CD4-positive, alpha-beta T cell treated with Interferon gamma for 1 hour (primary cell): ENCODE results near the gene YKT6.

Experiments
- DNase-seq: peaks from one replicate; pipeline ENCODE4 v3.0.0-alpha.2; 2020

The YKT6 gene

DNA sequence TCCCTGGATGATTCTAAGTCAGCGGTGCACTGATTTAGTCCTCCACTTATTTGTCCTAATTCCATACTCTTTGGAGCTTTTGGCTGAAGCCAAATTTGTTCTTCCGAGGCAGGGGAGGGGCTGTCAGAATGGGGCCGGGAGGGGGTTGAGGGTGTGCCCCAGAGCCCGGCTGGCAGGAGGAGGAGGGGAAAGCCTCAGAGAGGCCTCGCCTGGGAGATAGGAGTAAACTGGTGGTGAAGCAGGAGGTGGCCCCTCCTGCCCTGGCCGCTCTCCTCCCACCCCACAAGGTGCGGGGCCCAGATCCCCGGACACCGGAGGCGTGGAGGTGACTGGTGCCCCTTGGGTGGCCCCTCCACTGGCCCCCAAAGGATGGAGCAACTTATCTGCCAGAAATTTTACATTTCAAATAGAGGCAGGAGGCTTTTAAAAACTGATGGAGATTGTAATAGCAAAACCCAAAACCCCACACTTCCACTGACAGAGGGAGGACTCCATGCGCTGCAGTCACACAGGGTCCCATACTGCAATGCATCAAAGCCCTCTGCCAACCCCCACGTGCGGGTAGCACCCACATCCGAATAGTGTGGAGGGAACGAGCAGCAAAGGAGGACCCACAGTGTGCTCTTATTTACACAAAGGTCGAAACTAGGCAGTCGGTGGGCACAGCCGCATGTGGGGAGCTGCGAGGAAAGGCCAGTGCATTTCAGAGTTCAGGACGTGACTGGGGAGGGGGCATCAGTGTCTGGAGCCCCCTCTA is 62.7 kb downstream of the YKT6 start:
- no peak for DNase-seq
